WERI-Rb-1 (cell line): ENCODE measurements around the gene ERG28.
A peak's percentile ranks its signal among the peaks of the same experiment; 100 is the strongest.

Experiments
- DNase-seq: peaks from one replicate; pipeline ENCODE4 v3.0.0-alpha.2; 2020
- H3K27ac ChIP-seq: fragments of 250-450 bp; sonication (Bioruptor Pico); 2 replicates; pipeline ENCODE4 v1.5.1; 2020; ENCODE audit warnings: mild to moderate bottlenecking, moderate library complexity
- H3K27me3 ChIP-seq: fragments of 250-450 bp; sonication (Bioruptor Pico); 2 replicates; pipeline ENCODE4 v1.5.1; 2021; ENCODE audit warnings: mild to moderate bottlenecking, low read depth, moderate library complexity; ENCODE audit not compliant: insufficient read depth, severe bottlenecking
- H3K36me3 ChIP-seq: fragments of 250-450 bp; sonication (Bioruptor Pico); 2 replicates; pipeline ENCODE4 v1.5.1; 2020; ENCODE audit warnings: mild to moderate bottlenecking, moderate library complexity
- H3K4me3 ChIP-seq: 2 replicates; pipeline ENCODE4 v1.5.1; 2011; ENCODE audit warnings: low read depth, mild to moderate bottlenecking, control low read depth, low read length
- H3K9me3 ChIP-seq: fragments of 250-450 bp; sonication (Bioruptor Pico); 2 replicates; pipeline ENCODE4 v1.5.1; 2021; ENCODE audit warnings: mild to moderate bottlenecking, moderate library complexity; ENCODE audit not compliant: severe bottlenecking
- TF ChIP-seq, protein P1 (sequence below): IDR thresholded peaks from 2 replicates; pipeline ENCODE4 v1.5.1; 2011; ENCODE audit warnings: low read depth, mild to moderate bottlenecking, control low read depth, inconsistent platforms, low read length

Gene ERG28

DNA sequence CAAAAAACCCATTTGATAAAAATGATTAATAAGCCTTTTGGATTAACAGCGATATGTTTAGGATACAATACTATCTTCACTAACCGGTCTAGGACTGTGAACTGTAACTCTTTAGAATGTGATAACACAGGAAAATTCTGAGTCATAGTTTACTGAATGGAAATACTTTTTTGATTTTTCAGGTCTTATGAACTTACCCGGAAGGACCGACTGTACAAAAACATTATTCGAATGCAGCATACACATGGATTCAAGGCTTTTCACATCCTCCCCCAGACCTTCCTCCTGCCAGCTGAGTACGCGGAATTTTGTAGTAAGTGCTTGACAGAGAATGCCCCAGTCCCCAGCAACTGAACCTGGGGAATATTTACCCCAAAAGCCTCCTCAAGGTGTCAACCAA is 29.3 kb upstream of the ERG28 start:
- peaks cover 3% of the 10 kb centered on the region for H3K9me3 ChIP-seq
- peaks cover 45% of the 10 kb centered on the region for H3K36me3 ChIP-seq
- no peak overlapping the region for H3K4me3 ChIP-seq
- TF ChIP-seq, protein P1, sequence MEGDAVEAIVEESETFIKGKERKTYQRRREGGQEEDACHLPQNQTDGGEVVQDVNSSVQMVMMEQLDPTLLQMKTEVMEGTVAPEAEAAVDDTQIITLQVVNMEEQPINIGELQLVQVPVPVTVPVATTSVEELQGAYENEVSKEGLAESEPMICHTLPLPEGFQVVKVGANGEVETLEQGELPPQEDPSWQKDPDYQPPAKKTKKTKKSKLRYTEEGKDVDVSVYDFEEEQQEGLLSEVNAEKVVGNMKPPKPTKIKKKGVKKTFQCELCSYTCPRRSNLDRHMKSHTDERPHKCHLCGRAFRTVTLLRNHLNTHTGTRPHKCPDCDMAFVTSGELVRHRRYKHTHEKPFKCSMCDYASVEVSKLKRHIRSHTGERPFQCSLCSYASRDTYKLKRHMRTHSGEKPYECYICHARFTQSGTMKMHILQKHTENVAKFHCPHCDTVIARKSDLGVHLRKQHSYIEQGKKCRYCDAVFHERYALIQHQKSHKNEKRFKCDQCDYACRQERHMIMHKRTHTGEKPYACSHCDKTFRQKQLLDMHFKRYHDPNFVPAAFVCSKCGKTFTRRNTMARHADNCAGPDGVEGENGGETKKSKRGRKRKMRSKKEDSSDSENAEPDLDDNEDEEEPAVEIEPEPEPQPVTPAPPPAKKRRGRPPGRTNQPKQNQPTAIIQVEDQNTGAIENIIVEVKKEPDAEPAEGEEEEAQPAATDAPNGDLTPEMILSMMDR = no peak
- no peaks in the 10 kb centered on the region for H3K27me3 ChIP-seq
- H3K27ac ChIP-seq = no peak overlapping the region
- DNase-seq = no peak

DNA sequence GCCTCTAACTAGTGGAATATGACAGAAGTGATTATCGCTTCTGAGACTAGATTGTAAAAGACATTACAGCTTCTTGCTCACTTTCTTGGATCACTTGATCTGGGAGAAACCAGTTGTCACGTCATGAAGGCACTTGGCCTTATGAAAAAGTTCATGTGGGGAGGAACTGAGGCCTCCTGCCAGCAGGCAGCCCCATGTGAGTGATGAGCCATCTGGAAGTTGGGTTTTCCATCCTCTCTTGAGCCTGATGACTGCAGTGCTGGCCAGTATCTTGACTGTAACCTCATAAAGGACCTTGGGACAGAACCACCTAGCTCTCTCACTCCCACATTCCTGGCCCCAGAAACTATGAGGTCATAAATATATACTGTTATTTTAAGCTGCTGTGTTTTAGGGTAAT is 28.3 kb upstream of the ERG28 start:
- TF ChIP-seq, protein P1 = no peak
- DNase-seq = no peak

DNA sequence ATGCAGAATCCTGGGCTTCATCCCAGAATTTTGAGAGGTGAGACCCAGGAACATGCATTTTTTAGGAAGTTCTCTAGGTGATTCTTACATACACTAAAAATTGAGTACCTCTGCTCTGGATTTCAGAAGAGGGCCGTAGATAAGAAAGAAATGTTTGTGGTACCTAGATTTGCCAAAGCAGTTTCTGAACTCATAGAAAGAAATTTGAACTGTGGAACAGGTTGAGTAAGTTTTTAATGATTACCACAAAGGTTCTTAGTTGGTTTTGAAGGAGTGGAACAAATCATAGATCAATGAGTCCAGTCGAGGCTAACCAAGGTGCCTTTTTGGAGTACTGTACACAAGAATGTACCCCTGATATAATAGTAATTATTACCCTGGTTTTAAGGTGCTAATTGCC is 25.2 kb upstream of the ERG28 start:
- no peak for DNase-seq
- Histone ChIP-seq H3K4me3 (no peak overlapping the region), H3K27me3 (no peaks in the 10 kb centered on the region), H3K36me3 (peaks cover 39% of the 10 kb centered on the region), H3K27ac (no peak overlapping the region), H3K9me3 (no peaks in the 10 kb centered on the region)
- TF ChIP-seq, protein P1 = no peak

More for the DNA sequence above, 28.3 kb upstream of the ERG28 start:
- Histone ChIP-seq H3K36me3 (peaks cover 44% of the 10 kb centered on the region), H3K27me3 (no peaks in the 10 kb centered on the region), H3K9me3 (no peaks in the 10 kb centered on the region), H3K27ac (no peak overlapping the region), H3K4me3 (no peak overlapping the region)

DNA sequence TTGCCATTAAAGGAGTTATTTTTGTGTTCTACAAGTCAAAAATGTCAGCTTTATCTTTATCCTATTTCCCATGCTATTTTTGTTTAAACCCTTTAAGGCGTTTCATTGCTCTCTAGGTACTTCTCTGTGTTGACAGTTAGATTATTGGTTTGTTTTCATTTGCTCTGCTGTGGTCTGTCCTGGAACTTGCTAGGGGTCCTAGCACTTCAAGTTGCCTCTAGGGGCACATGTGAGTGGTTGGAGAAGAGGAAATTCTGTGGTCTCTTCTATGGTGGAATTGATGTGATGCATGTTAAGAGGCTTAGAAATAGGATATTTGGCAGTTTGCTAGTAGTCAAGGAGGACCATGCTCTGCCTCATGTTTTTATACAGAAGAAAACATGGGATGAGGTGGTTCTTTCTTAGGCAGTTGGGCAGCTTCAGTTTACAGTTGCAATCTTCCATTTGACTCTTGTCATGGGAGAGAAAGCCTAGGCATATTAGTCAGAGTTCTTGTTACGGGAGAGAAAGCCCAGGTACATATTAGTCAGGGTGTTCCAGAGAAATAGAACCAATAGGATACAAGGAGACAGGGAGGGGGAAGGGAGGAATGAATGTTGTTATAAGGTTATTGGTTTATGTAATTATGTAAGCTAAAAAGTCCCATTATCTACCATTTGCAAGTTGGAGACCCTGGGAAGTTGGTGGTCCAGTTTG is 14.7 kb upstream of the ERG28 start:
- H3K9me3 ChIP-seq = peaks cover 10% of the 10 kb centered on the region
- no peak for DNase-seq
- H3K4me3 ChIP-seq = no peak overlapping the region
- H3K27ac ChIP-seq = no peak overlapping the region
- TF ChIP-seq, protein P1 = 0 out of 2 replicates have a peak, but pooled peaks have one; percentile 25
- peaks cover 25% of the 10 kb centered on the region for H3K36me3 ChIP-seq
- H3K27me3 ChIP-seq = no peaks in the 10 kb centered on the region

DNA sequence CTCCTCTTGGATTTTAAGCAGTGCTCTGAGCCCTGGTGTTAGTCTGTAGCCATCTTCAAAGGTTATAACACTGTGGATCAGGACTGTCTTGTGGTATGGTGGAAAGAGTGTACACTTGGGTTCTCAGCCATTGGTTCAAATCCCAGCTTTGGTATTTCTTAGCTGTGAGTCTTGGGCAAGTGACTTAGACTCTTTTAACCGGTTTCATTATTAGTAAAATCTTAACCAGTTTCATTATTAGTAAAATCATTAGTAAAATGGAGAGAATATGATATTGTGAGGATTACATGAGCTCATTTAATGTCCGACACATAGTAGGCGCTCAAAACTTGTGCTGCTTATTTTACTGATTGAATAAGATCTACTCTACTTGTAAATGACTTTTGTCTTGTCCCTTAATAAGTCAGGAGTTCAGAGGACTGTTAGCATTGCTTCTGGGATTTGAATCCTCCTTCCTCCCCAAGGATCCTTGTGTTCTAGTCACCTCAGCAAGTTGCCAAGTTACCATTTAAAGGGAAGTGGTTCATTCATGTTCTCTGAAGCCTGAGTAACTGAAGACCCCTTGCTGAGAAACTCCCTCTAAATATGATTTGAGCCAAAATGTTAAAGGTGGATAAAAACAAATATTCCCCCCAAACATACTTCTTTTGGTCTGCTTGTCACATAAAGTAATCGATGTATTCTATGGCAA is 12.8 kb upstream of the ERG28 start:
- no peaks in the 10 kb centered on the region for H3K27me3 ChIP-seq
- H3K36me3 ChIP-seq = peaks cover 42% of the 10 kb centered on the region
- no peak overlapping the region for H3K27ac ChIP-seq
- TF ChIP-seq, protein P1 = no peak
- DNase-seq = no peak
- no peak overlapping the region for H3K4me3 ChIP-seq
- H3K9me3 ChIP-seq = peaks cover 10% of the 10 kb centered on the region
